Measurements from ENCODE around the gene TNS3. TPM values are rescaled to one million over a fixed set of nuclear protein-coding genes. Genes with fewer than 3 reads are reported as not detected.

TNS3 gene
- total RNA-seq, 4 donors from 2014 or later: 6.6 to 16.0 (median 9.6) TPM

- Histone ChIP-seq H3K9me3 (no peaks in the 10 kb centered on the region), H3K27ac (no peak overlapping the region), H3K4me3 (no peak overlapping the region), H3K36me3 (peaks cover 0 to 17% (median 8%) of the 10 kb centered on the region in 3 donors), H3K4me1 (peaks cover 4 to 22% (median 6%) of the 10 kb centered on the region in 3 donors), H3K27me3 (no peaks in the 10 kb centered on the region)
- intact Hi-C loops (cut with DNase I): no loop called here
- TF ChIP-seq, protein P1, sequence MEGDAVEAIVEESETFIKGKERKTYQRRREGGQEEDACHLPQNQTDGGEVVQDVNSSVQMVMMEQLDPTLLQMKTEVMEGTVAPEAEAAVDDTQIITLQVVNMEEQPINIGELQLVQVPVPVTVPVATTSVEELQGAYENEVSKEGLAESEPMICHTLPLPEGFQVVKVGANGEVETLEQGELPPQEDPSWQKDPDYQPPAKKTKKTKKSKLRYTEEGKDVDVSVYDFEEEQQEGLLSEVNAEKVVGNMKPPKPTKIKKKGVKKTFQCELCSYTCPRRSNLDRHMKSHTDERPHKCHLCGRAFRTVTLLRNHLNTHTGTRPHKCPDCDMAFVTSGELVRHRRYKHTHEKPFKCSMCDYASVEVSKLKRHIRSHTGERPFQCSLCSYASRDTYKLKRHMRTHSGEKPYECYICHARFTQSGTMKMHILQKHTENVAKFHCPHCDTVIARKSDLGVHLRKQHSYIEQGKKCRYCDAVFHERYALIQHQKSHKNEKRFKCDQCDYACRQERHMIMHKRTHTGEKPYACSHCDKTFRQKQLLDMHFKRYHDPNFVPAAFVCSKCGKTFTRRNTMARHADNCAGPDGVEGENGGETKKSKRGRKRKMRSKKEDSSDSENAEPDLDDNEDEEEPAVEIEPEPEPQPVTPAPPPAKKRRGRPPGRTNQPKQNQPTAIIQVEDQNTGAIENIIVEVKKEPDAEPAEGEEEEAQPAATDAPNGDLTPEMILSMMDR (IDR thresholded peaks at IDR 0.05): no peak
- TF ChIP-seq POLR2A (IDR thresholded peaks at IDR 0.05): no peak
- DNase-seq: no peak
- 70 to 93% methylated on average over 2 to 5 of the region's 5 CpGs for WGBS, 2 donors
Measured at GRCh38 chr7:47367369-47367768, 214.5 kb downstream of the TNS3 start.

- WGBS, 2 donors: 95 to 97% methylated on average over 8 of the region's 8 CpGs
Measured at GRCh38 chr7:47366960-47367359, 215.0 kb downstream of the TNS3 start.

DNA sequence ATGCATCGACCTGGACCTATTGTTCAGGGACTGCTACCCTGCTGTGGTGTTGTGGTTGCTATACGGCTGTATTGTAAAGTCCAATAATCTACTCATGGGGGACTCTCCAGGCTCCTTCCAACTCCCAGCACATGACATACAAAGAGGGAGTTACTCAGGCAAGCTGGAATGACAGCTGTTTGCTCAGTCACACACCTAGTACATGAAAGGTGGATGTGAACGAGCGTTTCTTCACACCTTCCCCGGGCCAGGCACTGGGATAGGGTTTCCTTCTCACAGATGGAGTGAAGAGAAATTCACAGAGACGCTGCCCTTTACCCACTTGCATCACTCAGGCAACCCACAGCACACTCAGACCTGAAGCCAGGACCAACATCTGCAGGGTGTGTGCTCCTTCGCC is 215.7 kb downstream of the TNS3 start:
- intact Hi-C loops (cut with DNase I): no loop called here
- Histone ChIP-seq H3K36me3 (peaks cover 0 to 17% (median 8%) of the 10 kb centered on the region in 3 donors), H3K4me3 (no peak overlapping the region), H3K4me1 (peaks cover 0 to 22% (median under 1%) of the 10 kb centered on the region in 3 donors), H3K27me3 (no peaks in the 10 kb centered on the region), H3K27ac (no peak overlapping the region), H3K9me3 (no peaks in the 10 kb centered on the region)
- WGBS, 2 donors: 79 to 87% methylated on average over 4 of the region's 7 CpGs
- no peak for DNase-seq
- TF ChIP-seq, protein P1 (IDR thresholded peaks at IDR 0.05): no peak
- no peak for TF ChIP-seq POLR2A (IDR thresholded peaks at IDR 0.05)

More at GRCh38 chr7:47366960-47367359, 215.0 kb downstream of the TNS3 start:
- no peak overlapping the region for H3K4me3 ChIP-seq
- TF ChIP-seq, protein P1 (IDR thresholded peaks at IDR 0.05): no peak
- TF ChIP-seq POLR2A (IDR thresholded peaks at IDR 0.05): no peak
- peaks cover 4 to 22% (median 6%) of the 10 kb centered on the region in 3 donors for H3K4me1 ChIP-seq
- no peaks in the 10 kb centered on the region for H3K27me3 ChIP-seq
- no peaks in the 10 kb centered on the region for H3K9me3 ChIP-seq
- intact Hi-C loops (cut with DNase I): no loop called here
- peaks cover 0 to 17% (median 8%) of the 10 kb centered on the region in 3 donors for H3K36me3 ChIP-seq
- no peak overlapping the region for H3K27ac ChIP-seq
- no peak for DNase-seq

- TF ChIP-seq, protein P1 (IDR thresholded peaks at IDR 0.05): no peak
- TF ChIP-seq POLR2A (IDR thresholded peaks at IDR 0.05): no peak
- no peaks in the 10 kb centered on the region for H3K27me3 ChIP-seq
- DNase-seq: no peak
- intact Hi-C loops (cut with DNase I): no loop called here
- H3K27ac ChIP-seq: no peak overlapping the region
- H3K36me3 ChIP-seq: peaks cover 0 to 3% (median 1%) of the 10 kb centered on the region in 3 donors
- 56 to 63% methylated on average over 1 of the region's 1 CpG for WGBS, 2 donors
- H3K9me3 ChIP-seq: no peaks in the 10 kb centered on the region
- no peak overlapping the region for H3K4me3 ChIP-seq
- peaks cover 0 to 12% (median 0%) of the 10 kb centered on the region in 3 donors for H3K4me1 ChIP-seq
Measured at GRCh38 chr7:47362984-47363383, 218.9 kb downstream of the TNS3 start.

DNA sequence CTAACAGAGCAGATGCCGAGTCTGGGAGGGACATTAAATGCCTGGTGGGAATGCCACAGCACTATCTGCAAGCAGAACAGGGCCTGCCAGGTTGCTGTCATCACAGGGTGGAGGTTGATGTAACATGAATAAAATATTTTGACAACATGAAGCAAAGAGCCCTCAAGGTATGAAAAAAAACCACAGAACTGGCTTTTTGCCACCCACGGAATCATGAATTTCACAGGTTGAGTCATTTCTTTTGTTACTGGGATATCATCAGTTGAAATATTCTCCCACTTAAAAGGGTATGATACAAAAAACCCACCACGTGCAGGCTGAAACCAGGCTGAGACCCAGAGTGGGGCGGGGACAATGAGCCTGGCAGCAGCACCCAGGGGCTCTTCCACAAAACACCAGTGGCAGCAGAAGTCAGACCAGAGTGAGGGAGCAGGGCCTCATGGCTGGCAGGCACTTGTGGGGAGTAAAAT is 220.1 kb downstream of the TNS3 start:
- Histone ChIP-seq H3K36me3 (no peaks in the 10 kb centered on the region), H3K27ac (no peak overlapping the region), H3K4me3 (no peak overlapping the region), H3K27me3 (no peaks in the 10 kb centered on the region), H3K4me1 (peaks cover 0 to 12% (median 0%) of the 10 kb centered on the region in 3 donors), H3K9me3 (no peaks in the 10 kb centered on the region)
- WGBS, 2 donors: 23 to 51% methylated on average over 4 of the region's 4 CpGs
- DNase-seq: no peak
- intact Hi-C loops (cut with DNase I): no loop called here
- TF ChIP-seq, protein P1 (IDR thresholded peaks at IDR 0.05): no peak
- no peak for TF ChIP-seq POLR2A (IDR thresholded peaks at IDR 0.05)
